KOPT-K1 (cell line): ENCODE measurements around the gene ZMIZ1.

ENCODE experiments used
- H3K27ac ChIP-seq: fragments of 200-600 bp; sonication (generic); 2 replicates; pipeline ENCODE4 v1.5.1; 2016; ENCODE audit warnings: antibody characterized with exemption, mild to moderate bottlenecking, low read depth, low read length; ENCODE audit not compliant: poor library complexity, severe bottlenecking
- H3K36me3 ChIP-seq: fragments of 200-600 bp; sonication (generic); 2 replicates; pipeline ENCODE4 v1.5.1; 2017; ENCODE audit warnings: antibody characterized with exemption, mild to moderate bottlenecking, low read length, moderate library complexity; ENCODE audit not compliant: insufficient read depth
- H3K9me3 ChIP-seq: fragments of 200-600 bp; sonication (generic); 2 replicates; pipeline ENCODE4 v1.5.1; 2017; ENCODE audit warnings: antibody characterized with exemption, low read length, mild to moderate bottlenecking; ENCODE audit not compliant: insufficient read depth, poor library complexity, severe bottlenecking

The ZMIZ1 gene

GRCh38 chr10:79054203-79055099, 14.3 kb upstream of the ZMIZ1 start:
- no peaks in the 10 kb centered on the region for H3K36me3 ChIP-seq
- H3K27ac ChIP-seq = no peak overlapping the region
- H3K9me3 ChIP-seq = no peaks in the 10 kb centered on the region

GRCh38 chr10:79055100-79055782, 13.5 kb upstream of the ZMIZ1 start:
- Histone ChIP-seq H3K36me3 (no peaks in the 10 kb centered on the region), H3K9me3 (no peaks in the 10 kb centered on the region), H3K27ac (no peak overlapping the region)

- H3K9me3 ChIP-seq = no peaks in the 10 kb centered on the region
- H3K36me3 ChIP-seq = no peaks in the 10 kb centered on the region
- H3K27ac ChIP-seq = no peak overlapping the region
Measured at GRCh38 chr10:79055892-79056291, 12.9 kb upstream of the ZMIZ1 start.

- no peaks in the 10 kb centered on the region for H3K36me3 ChIP-seq
- no peaks in the 10 kb centered on the region for H3K9me3 ChIP-seq
- no peak overlapping the region for H3K27ac ChIP-seq
Measured at GRCh38 chr10:79056361-79056735, 12.4 kb upstream of the ZMIZ1 start.

GRCh38 chr10:79056736-79057391, 11.9 kb upstream of the ZMIZ1 start:
- no peak overlapping the region for H3K27ac ChIP-seq
- no peaks in the 10 kb centered on the region for H3K9me3 ChIP-seq
- H3K36me3 ChIP-seq = no peaks in the 10 kb centered on the region

GRCh38 chr10:79057481-79058275, 11.1 kb upstream of the ZMIZ1 start:
- H3K36me3 ChIP-seq = no peaks in the 10 kb centered on the region
- no peak overlapping the region for H3K27ac ChIP-seq
- no peaks in the 10 kb centered on the region for H3K9me3 ChIP-seq

- no peaks in the 10 kb centered on the region for H3K9me3 ChIP-seq
- no peak overlapping the region for H3K27ac ChIP-seq
- no peaks in the 10 kb centered on the region for H3K36me3 ChIP-seq
Measured at GRCh38 chr10:79058899-79059841, 9.6 kb upstream of the ZMIZ1 start.

- no peaks in the 10 kb centered on the region for H3K9me3 ChIP-seq
- H3K36me3 ChIP-seq = no peaks in the 10 kb centered on the region
- H3K27ac ChIP-seq = no peak overlapping the region
Measured at GRCh38 chr10:79059859-79060379, 8.8 kb upstream of the ZMIZ1 start.

- H3K9me3 ChIP-seq = no peaks in the 10 kb centered on the region
- no peaks in the 10 kb centered on the region for H3K36me3 ChIP-seq
- H3K27ac ChIP-seq = no peak overlapping the region
Measured at GRCh38 chr10:79060641-79061255, 8.0 kb upstream of the ZMIZ1 start.

- no peaks in the 10 kb centered on the region for H3K9me3 ChIP-seq
- no peak overlapping the region for H3K27ac ChIP-seq
Measured at GRCh38 chr10:79061441-79062315, 7.1 kb upstream of the ZMIZ1 start.

GRCh38 chr10:79063071-79063491, 5.7 kb upstream of the ZMIZ1 start:
- Histone ChIP-seq H3K36me3 (no peaks in the 10 kb centered on the region), H3K27ac (peak overlapping the region; percentile 2), H3K9me3 (no peaks in the 10 kb centered on the region)

More at GRCh38 chr10:79061441-79062315, 7.1 kb upstream of the ZMIZ1 start:
- no peaks in the 10 kb centered on the region for H3K36me3 ChIP-seq

GRCh38 chr10:79063661-79064492, 4.9 kb upstream of the ZMIZ1 start:
- Histone ChIP-seq H3K36me3 (no peaks in the 10 kb centered on the region), H3K9me3 (no peaks in the 10 kb centered on the region)

More at GRCh38 chr10:79063661-79064492, 4.9 kb upstream of the ZMIZ1 start:
- H3K27ac ChIP-seq = no peak overlapping the region
